Measurements from ENCODE around the gene SLC6A6.

SLC6A6 gene

GRCh38 chr3:14524920-14525660 lies 122.7 kb downstream of the SLC6A6 start:
- no peak for DNase-seq

GRCh38 chr3:14525685-14526631 lies 123.6 kb downstream of the SLC6A6 start:
- no peak for DNase-seq

- no peak for DNase-seq
Observed at GRCh38 chr3:14528081-14528480, 125.7 kb downstream of the SLC6A6 start.

- DNase-seq = no peak
Observed at GRCh38 chr3:14531856-14532395, 129.5 kb downstream of the SLC6A6 start.

- DNase-seq = no peak
Observed at GRCh38 chr3:14532691-14533456, 130.5 kb downstream of the SLC6A6 start.

- DNase-seq = no peak
Observed at GRCh38 chr3:14533457-14533958, 131.1 kb downstream of the SLC6A6 start.

- DNase-seq = no peak
Observed at GRCh38 chr3:14534516-14535191, 132.2 kb downstream of the SLC6A6 start.

- no peak for DNase-seq
Observed at GRCh38 chr3:14535616-14536015, 133.2 kb downstream of the SLC6A6 start.

GRCh38 chr3:14536055-14536815 lies 133.8 kb downstream of the SLC6A6 start:
- no peak for DNase-seq

- no peak for DNase-seq
Observed at GRCh38 chr3:14536837-14537589, 134.6 kb downstream of the SLC6A6 start.

GRCh38 chr3:14537590-14538450 lies 135.4 kb downstream of the SLC6A6 start:
- no peak for DNase-seq

- no peak for DNase-seq
Observed at GRCh38 chr3:14538451-14539088, 136.2 kb downstream of the SLC6A6 start.
